H1 (cell line): ENCODE results near the gene AGPAT2. TPM values are rescaled to one million over a fixed set of nuclear protein-coding genes. Genes with fewer than 3 reads are reported as not detected.

Experiments used
- CHD7 ChIP-seq: fragments of 300-600 bp; sonication (generic); IDR thresholded peaks from 2 replicates; pipeline ENCODE4 v1.7.1; 2012; ENCODE audit warnings: low read length, moderate library complexity, mild to moderate bottlenecking, inconsistent platforms; ENCODE audit not compliant: insufficient replicate concordance
- EGR1 ChIP-seq: IDR thresholded peaks from 2 replicates; pipeline ENCODE4 v1.6.1; 2011; ENCODE audit warnings: low read depth, low read length, borderline replicate concordance
- HDAC2 ChIP-seq, 2 experiments: fragments of 300-600 bp in 1 of 2; sonication (generic) in 1 of 2; IDR thresholded peaks; 2 replicates each; pipeline ENCODE4 v1.6.1; 2011 to 2012; ENCODE audit warnings: low read depth in 2 of 2, low read length in 2 of 2, mild to moderate bottlenecking in 2 of 2, moderate library complexity in 2 of 2, borderline replicate concordance in 1 of 2, inconsistent platforms in 1 of 2
- HDAC6 ChIP-seq: IDR thresholded peaks from one replicate; pipeline ENCODE4 v1.7.1; 2012; ENCODE audit warnings: low read depth, mild to moderate bottlenecking, inconsistent platforms, low read length, moderate library complexity
- RXRA ChIP-seq: IDR thresholded peaks from 2 replicates; pipeline ENCODE4 v1.6.1; 2011; ENCODE audit warnings: low read depth, mild to moderate bottlenecking, low read length, moderate library complexity; ENCODE audit not compliant: insufficient read depth
- polyA plus RNA-seq, 7 experiments: library from polyadenylated mRNA; depleted of rRNA in 3 of 7; stranded (reverse) in 5 of 7; unstranded in 2 of 7; fragments of >200 nt in 5 of 7; fragments of 200-250 nt in 2 of 7; gene quantifications; 1 replicate in 5 of 7; 2 replicates in 1 of 7; 4 replicates in 1 of 7; pipeline versions ENCODE4 v1.2.1 to v1.2.3, GENCODE V29; 2011 to 2013; ENCODE audit warnings: missing spikeins in 2 of 7, mixed read lengths in 2 of 7
- total RNA-seq: library from RNA; stranded (reverse); fragmentation: NEBNext Ultra II Directional; extraction: Animal tissue kit (Norgen Biotek cat#: 25700); gene quantifications from 2 replicates; pipeline ENCODE4 v1.2.1, GENCODE V29; 2021

AGPAT2 gene
- total and polyA plus RNA-seq, 2 of the 8 experiments (the other 6 are each of a cell fraction or from before 2014, with no cell fraction given): 31.6 to 37.6 TPM

GRCh38 chr9:136695435-136695895 is 8.2 kb upstream of the AGPAT2 start (continued):
- no peak for TF ChIP-seq CHD7
- no peak for TF ChIP-seq RXRA
- no peak for TF ChIP-seq HDAC2 (IDR thresholded peaks at IDR 0.05; ENCODE audit: borderline replicate concordance in 1 of 2, low read depth in 2 of 2, low read length in 2 of 2)
- TF ChIP-seq EGR1: no peak
- TF ChIP-seq HDAC6: no peak
- TF ChIP-seq, all 59 proteins: peak for 0
